ENCODE data around the gene CLSTN2.

The CLSTN2 gene

DNA sequence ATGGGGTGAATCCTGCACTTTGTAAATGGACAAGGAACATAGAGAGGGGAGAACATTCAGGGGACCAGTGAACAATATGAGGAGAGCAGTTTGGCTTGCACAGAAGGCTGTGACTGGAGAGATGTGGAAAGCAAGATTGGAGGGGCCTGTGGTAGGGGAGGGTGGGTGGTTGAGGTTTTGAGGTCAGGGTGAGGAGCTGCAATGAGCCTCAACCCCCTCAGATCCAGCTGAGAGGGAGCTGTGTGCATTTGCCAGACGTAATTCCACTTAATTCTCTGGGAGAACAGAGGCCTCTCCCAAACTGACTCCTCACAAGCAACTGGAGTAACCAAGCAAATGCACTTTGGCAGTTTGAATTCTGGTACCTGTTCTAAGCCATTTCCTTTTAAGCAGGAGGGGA, 489.7 kb downstream of the CLSTN2 start:
- DNase-seq (ENCODE audit: low read depth) = no peak

- DNase-seq (ENCODE audit: low read depth) = no peak
These were observed 492.8 kb downstream of the CLSTN2 start for GRCh38 chr3:140427786-140428185.

GRCh38 chr3:140428380-140428779, 493.4 kb downstream of the CLSTN2 start:
- no peak for DNase-seq (ENCODE audit: low read depth)

DNA sequence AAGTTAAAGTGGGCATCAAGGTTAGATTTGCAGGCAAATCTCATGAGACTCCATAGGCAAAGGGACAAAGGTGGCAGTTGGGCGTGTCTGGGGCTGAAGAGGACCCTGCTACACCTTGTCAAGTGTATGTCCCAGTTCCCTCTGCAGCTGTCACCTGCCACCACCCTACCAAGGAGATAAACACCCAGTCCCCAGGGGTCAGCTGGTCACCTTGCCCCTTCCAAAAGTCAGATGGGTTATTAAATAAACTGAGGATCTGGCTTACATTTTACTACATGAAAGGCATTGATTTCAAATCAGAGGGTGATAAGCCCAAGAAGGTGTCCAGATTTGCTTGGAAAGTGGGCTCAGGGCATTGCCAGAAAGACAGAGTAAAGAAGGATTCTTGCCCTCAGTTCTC, 494.8 kb downstream of the CLSTN2 start:
- DNase-seq (ENCODE audit: low read depth) = no peak

DNA sequence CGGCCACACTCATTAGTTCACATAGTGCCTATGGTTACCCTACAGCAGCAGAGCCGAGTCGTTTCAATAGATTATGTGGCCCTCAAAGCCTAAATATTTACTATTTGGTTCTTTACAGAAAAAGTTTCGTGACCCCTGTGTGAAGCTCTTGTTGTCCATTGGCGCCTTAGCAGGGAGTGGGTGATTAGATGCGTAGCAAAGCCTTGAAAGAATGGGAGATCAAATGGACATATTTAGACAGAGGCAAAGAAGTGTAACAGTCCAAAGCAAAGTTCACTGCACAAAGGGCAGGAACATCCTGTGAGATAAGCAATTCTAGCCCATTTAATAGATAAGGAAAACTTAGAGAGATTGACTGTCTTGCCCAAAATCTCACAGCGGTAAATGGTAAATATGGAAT, 495.5 kb downstream of the CLSTN2 start:
- no peak for DNase-seq (ENCODE audit: low read depth)

- no peak for DNase-seq (ENCODE audit: low read depth)
These were observed 497.3 kb downstream of the CLSTN2 start for GRCh38 chr3:140432229-140432669.

DNA sequence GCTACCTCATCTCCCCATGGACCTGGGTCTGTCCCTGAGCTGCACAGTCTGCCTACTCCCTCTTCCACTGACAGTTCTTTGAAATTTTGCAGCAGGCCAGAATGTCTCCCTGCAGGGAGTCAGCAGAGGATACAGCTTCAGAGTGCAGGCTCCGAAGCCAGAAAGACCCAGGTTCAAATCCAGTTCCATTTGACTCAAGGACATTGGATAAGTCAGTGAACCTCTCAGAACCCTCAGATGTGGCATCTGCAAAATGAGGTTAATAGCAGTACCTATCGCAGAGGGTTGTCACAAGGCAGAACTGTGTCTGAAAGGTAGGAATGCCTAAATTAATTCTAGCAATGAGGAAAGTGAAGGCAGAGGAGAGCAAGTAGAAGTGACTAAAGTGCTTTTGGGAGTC, 498.4 kb downstream of the CLSTN2 start:
- DNase-seq (ENCODE audit: low read depth) = no peak

GRCh38 chr3:140434261-140434905, 499.4 kb downstream of the CLSTN2 start:
- DNase-seq (ENCODE audit: low read depth) = no peak

DNA sequence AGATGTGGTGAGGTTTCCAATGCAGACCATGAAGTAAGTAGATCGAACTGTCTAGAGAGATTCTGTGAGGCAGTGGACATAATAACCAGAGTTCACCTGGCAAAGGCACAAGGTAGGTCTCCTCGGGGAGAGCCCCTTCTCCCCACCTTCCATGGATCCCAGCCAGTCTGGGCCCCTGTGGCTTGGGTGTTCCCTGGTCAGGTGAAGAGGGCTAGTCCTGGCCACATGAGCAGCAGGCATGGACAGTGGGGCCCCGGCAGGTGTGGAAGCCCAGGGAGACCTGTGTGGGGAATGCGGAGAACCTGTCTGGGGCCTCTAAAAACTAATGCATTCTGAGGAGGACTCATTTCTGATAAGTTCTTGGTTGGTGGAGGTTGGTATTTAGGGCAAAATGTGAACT, 501.4 kb downstream of the CLSTN2 start:
- DNase-seq (ENCODE audit: low read depth) = no peak

- DNase-seq (ENCODE audit: low read depth) = no peak
These were observed 503.9 kb downstream of the CLSTN2 start for GRCh38 chr3:140438736-140439470.

DNA sequence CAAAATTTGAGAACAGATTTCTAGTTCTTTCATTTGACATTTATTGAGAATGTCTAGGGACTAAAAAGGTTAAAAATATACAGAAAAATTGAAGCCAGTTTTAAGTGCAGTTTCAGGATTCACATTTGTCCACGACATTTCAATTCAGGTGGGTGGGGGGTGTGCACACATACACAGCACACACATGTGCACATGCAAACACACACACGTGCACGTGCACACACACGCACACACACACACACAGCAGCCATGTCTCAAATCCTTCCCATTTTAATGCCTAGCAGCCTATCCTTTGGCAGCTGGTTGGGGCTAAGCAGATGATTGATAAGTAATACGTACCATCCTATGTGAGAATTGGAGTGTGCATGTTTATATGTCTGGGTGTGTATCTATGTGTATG, 504.5 kb downstream of the CLSTN2 start:
- DNase-seq (ENCODE audit: low read depth) = no peak

DNA sequence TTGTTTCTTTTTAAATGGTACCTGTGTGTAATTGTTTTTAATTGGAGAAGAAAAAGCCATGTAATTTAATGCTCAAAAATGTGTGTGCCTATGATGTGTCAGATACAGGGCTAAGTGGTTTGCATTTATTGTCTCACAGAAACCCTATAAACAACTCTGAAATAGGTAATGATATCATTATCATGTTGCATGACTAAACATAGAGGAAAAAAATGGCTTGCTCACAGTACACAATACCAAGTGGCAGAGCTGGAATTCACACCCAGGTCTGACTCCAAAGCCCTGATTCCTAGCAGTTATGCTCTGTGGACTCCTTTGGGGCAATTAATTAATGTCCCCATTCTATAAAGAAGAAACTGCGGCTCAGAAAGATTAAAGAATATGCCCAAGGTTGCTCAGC, 505.5 kb downstream of the CLSTN2 start:
- no peak for DNase-seq (ENCODE audit: low read depth)

- no peak for DNase-seq (ENCODE audit: low read depth)
These were observed 506.0 kb downstream of the CLSTN2 start for GRCh38 chr3:140441006-140441405.

- DNase-seq (ENCODE audit: low read depth) = no peak
These were observed 507.6 kb downstream of the CLSTN2 start for GRCh38 chr3:140442621-140443020.

GRCh38 chr3:140443073-140443472, 508.1 kb downstream of the CLSTN2 start:
- DNase-seq (ENCODE audit: low read depth) = no peak

- DNase-seq (ENCODE audit: low read depth) = no peak
These were observed 508.8 kb downstream of the CLSTN2 start for GRCh38 chr3:140443806-140444205.

DNA sequence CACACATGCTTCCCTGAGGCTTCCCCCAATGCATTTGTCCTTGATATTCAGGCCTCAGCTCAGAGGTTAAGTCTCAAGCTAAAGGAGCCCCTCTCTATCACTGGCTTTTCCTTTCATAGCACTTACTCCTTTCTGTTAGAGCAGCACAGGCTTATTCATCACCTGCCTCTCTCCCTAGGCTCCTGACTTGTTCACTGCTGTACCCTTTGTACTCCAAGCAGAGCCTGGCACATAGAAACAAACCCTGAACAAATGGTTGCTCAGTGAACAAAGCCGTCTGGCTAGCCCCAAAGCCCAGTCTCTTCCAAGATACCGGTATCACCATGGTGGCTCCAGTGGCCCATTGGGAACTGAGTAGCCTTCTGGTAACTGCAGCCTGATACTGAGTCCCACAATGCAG, 511.7 kb downstream of the CLSTN2 start:
- DNase-seq (ENCODE audit: low read depth) = no peak

GRCh38 chr3:140447136-140447535, 512.2 kb downstream of the CLSTN2 start:
- DNase-seq (ENCODE audit: low read depth) = no peak

DNA sequence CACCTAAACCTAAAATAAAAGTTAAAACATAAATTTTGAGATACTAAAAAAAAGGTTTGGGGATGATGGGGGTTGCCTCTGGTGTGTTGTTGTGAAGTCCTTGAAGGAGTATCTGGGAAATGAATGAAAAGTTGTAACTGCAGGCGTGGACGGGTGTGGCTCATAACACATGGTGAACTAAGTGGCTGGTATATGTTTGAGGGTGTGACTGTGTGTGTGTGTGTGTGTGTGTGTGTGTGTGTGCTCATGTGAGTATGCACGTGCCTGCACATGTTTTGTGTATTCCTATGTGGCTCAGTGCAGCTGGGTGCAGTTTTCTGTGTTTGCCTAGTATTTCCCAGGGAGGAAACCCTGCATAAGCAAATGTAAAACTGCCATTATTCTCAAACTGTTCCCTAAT, 513.0 kb downstream of the CLSTN2 start:
- no peak for DNase-seq (ENCODE audit: low read depth)

DNA sequence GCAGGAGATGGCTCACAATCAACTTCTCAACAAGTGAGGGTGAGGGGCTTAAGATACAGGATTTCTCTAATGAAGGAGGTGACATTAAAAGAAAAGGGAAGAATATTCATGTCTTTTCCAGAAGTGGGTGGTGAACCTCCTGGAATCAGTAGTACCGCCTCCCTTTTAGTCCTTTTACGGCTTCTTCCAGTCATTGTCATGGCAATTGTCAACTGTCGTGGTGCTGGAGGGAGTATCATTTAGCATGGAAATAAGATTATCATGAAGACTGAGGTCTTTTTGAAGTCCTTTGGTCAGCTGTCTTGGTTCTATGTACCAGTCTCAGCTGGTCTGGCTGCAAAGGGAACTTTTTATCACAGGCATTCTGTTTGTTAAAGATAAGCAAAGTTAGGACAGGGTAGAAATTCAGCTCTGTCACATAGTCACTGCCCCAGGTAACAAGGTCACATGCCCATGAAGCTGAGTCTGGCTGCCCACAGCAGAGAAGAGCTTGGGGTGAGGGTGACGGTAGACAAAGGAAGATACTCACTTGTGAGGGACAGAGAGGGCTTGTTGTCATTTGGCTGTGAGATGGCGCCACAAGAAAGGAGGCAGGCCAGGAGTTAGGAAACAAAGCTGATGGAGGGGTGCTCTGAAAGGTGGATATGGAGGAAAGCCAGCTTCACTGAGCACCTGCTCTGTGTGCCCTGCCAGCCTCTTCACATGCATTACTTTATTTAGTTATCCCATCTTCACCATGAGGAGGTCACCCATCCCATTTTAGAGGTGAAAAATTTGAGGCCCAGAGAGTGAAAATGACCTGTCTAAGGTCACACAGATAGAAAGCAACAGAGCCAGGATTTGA, 514.6 kb downstream of the CLSTN2 start:
- no peak for DNase-seq (ENCODE audit: low read depth)

DNA sequence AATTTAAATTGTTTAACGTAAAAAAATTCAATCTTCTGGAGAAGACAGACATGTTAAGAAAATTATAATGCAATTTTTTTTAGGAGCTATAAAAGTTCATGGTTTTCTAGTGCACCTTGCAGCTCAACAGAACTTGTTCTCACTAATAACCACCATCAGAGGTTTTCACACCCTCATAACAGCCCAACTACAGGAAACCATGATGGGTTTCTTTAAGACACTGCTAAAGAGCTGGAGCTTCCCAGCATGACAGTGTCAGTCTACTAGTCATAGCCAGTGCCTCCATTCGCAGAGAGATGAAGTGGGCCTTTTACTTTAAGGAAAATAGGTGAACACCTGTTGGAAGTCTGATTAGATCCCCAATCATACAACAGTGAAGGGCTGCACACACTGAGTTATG, 518.8 kb downstream of the CLSTN2 start:
- no peak for DNase-seq (ENCODE audit: low read depth)

DNA sequence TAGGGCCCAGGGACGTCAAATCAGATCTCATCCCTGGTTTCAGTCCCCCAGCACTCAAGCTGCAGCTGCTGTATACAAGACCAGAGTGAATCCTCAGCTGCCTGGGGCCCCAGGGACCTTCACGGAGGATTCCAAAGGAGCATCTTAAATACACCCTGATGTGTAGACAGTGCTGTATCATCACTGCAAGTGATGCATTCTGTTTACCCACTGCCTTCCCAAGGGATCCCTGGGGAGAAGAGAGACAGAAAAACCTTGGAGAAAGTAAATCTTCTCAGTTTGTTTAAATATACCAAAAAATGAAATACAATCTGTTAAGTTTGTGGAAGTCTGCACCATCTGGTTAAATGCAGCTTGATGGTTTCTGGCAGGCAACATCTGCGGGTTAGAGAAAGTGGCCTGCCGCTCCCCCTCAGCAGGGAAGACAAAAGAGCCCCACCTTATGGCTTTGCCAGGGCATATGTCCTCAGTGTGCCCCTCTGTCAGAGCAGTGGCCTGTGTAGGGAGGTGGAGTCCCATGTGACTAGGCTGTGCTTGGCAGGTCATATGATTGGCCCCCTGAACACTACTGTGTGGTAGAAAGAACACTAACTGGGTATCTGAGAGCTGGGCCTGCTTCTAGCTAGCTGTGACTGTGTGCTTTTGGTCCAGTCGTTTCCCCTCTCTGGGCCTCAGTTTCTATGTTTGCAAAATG, 520.7 kb downstream of the CLSTN2 start:
- no peak for DNase-seq (ENCODE audit: low read depth)
